Activated CD8-positive, alpha-beta T cell treated with anti-CD3 and anti-CD28 coated beads, Interleukin-2, amount 10 ng/mL, durations not matched to agents 7 days and 5 days (primary cell): ENCODE measurements around the gene PLIN5. TPM values are rescaled to one million over a fixed set of nuclear protein-coding genes. Genes with fewer than 3 reads are reported as not detected.
"Not testable (repeated sequence)": the region's sequence is repeated elsewhere in the genome, so short reads cannot be mapped to it uniquely, and the experiment has no call there.

Experiments
- ATAC-seq: fragments of 150-1000 bp; cut with Tn5 transposase; one replicate; pipeline ENCODE4 v1.10.0; 2021; ENCODE audit warnings: moderate library complexity
- CTCF ChIA-PET: fragments of 350-600 bp; sonication (Branson Sonifier 250); formaldehyde crosslinking; loops from one replicate; lab custom pipeline; 2021; ENCODE audit warnings: antibody characterized with exemption; lab: Charles Lee
- POLR2A ChIA-PET: fragments of 350-600 bp; sonication (Branson Sonifier 250); formaldehyde crosslinking; loops from one replicate; lab custom pipeline; 2021; ENCODE audit warnings: antibody characterized with exemption; lab: Charles Lee
- DNase-seq: peaks from one replicate; pipeline ENCODE4 v3.0.0-alpha.2; 2020
- H3K27ac Mint-ChIP-seq: one replicate; pipeline ENCODE4 v1.8.0; 2021; ENCODE audit warnings: mild to moderate bottlenecking, mixed read lengths
- H3K27me3 Mint-ChIP-seq: one replicate; pipeline ENCODE4 v1.8.0; 2021; ENCODE audit warnings: low read depth, mixed read lengths
- H3K36me3 Mint-ChIP-seq: one replicate; pipeline ENCODE4 v1.8.0; 2021; ENCODE audit warnings: low read depth, mixed read lengths
- H3K4me1 Mint-ChIP-seq: one replicate; pipeline ENCODE4 v1.8.0; 2021; ENCODE audit warnings: low read depth, mixed read lengths
- H3K4me3 Mint-ChIP-seq: one replicate; pipeline ENCODE4 v1.8.0; 2021; ENCODE audit warnings: mild to moderate bottlenecking, mixed read lengths
- H3K9me3 Mint-ChIP-seq: one replicate; pipeline ENCODE4 v1.8.0; 2022; ENCODE audit warnings: mixed read lengths; ENCODE audit not compliant: insufficient read depth
- total RNA-seq, 2 experiments: library from RNA; stranded (reverse); gene quantifications; one replicate each; pipeline ENCODE4 v1.2.3, GENCODE V29; 2021

Gene PLIN5
- total RNA-seq, 2 experiments from 2014 or later: not detected

DNA sequence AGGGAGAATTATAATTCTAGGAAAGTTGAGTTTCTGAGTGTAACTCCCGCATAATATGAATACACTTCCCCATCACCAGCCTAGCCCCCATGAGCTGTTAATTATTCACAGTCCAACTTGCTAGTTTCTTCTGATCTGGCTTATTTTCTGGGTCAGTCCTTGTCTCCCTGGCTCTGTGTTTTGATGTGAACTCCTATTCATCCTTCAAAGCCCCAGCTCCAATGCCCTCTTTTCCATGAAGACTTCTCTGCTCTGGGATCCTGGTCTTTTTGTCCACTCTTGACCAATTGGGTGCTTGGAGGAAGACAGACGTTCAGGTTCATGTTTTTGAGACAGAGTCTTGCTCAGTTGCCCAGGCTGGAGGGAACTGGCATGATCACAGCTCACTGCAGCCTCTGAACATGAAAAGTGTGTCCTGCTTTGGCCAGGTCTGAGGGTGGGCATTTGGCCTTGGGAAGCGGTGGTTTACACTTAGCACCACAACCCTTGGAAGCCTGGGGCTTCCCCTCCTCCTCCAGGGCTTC lies 4.2 kb upstream of the PLIN5 start:
- no peak overlapping the region for H3K27ac Mint-ChIP-seq
- peaks cover 7% of the 10 kb centered on the region for H3K4me1 Mint-ChIP-seq
- no peak overlapping the region for H3K4me3 Mint-ChIP-seq
- ChIA-PET POLR2A (no interaction called here), CTCF (interaction anchor here (4.0 kb wide), 1 partner anchor 15 kb away, joined by 23 read pairs; no protein-coding TSS in a partner anchor)
- ATAC-seq (no peak), DNase-seq (no peak)
- H3K27me3 Mint-ChIP-seq: peaks cover 3% of the 10 kb centered on the region
- peaks cover 2% of the 10 kb centered on the region for H3K36me3 Mint-ChIP-seq
- peaks cover 3% of the 10 kb centered on the region for H3K9me3 Mint-ChIP-seq

DNA sequence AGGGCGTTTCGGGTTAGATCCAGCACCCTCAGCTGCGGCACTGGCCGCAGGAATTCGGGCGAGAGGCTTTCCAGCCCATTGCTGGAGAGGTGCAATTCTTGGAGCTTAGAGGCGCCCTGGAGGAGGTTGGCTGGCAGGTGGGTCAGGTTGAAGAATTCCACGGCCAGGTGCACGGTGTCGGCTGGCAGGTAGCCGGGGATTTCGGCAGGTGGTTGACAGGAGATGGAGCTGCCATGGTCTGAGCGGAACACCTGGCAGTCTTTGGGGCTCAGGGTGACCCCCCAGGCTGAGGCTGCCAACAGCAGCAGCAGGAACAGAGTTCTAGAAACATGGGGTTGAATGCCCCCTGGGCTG lies 3.6 kb upstream of the PLIN5 start:
- peaks cover 3% of the 10 kb centered on the region for H3K9me3 Mint-ChIP-seq
- no peak overlapping the region for H3K4me3 Mint-ChIP-seq
- peaks cover 2% of the 10 kb centered on the region for H3K36me3 Mint-ChIP-seq
- H3K27me3 Mint-ChIP-seq: peaks cover 4% of the 10 kb centered on the region
- ChIA-PET CTCF (interaction anchor here (4.0 kb wide), 1 partner anchor 14 kb away, joined by 23 read pairs; no protein-coding TSS in a partner anchor), POLR2A (no interaction called here)
- H3K4me1 Mint-ChIP-seq: peaks cover 7% of the 10 kb centered on the region
- ATAC-seq (no peak), DNase-seq (no peak)
- no peak overlapping the region for H3K27ac Mint-ChIP-seq

DNA sequence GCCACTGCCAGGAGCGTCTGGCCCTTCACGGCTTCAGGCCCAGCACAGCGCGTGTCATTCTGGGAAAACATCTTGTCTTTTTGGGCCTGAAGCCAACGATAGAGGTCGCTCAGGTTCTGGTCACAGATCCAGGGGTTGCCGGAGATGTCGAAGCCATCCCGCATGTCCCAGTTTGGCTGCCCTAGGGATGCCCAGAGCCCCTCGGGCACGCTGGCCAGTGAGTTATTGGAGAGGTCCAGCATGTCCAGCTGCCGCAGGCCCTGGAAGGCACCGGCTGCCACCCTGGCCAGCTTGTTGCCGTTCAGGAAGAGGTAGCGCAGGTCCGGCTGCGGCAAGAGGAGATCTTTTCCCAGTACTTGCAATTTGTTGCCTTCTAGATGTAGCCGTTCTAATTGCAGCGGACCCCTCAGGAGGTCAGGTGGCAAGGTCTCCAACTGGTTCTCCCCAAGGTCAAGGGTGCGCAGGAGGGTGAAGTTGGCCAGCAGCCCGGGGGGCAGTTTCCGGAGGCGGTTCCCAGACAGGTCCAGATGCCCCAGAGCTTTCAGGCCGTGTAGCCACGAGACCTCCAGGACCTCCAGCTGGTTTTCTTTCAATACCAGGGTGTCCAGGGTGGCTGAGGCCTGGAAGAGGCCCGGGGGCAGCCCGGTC lies 3.1 kb upstream of the PLIN5 start:
- ATAC-seq: no peak
- Mint-ChIP-seq H3K36me3 (peaks cover 2% of the 10 kb centered on the region), H3K9me3 (peaks cover 3% of the 10 kb centered on the region), H3K27ac (no peak overlapping the region), H3K4me3 (no peak overlapping the region), H3K4me1 (peaks cover 7% of the 10 kb centered on the region), H3K27me3 (peaks cover 7% of the 10 kb centered on the region)
- DNase-seq: no peak
- POLR2A ChIA-PET: no interaction called here
- CTCF ChIA-PET: interaction anchor here (4.0 kb wide), 1 partner anchor 14 kb away, joined by 23 read pairs; no protein-coding TSS in a partner anchor

DNA sequence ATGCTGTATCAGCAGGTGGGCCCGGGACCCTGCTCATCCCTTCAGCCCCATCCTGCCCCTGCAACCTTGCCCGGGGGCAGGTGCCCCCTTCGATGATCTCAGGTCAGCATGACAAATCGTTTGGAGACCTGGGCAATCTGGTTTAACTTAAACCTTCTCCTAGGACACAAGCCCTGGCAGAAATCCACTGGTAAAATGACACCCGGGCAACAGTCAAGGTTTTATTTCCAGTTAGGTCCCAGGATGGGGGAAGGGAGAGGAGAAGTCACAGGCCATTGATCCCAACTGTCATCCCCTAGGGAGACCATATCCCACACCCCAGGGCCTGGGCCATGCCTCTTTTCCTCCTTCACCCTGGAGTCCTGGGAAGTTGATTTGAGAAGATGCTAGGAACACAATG lies 1.8 kb upstream of the PLIN5 start:
- Mint-ChIP-seq H3K4me1 (peaks cover 7% of the 10 kb centered on the region), H3K36me3 (peaks cover 2% of the 10 kb centered on the region), H3K9me3 (peaks cover 3% of the 10 kb centered on the region), H3K27me3 (peaks cover 7% of the 10 kb centered on the region), H3K27ac (no peak overlapping the region), H3K4me3 (no peak overlapping the region)
- ATAC-seq: no peak
- ChIA-PET CTCF (interaction anchor here (5.2 kb wide), 1 partner anchor 12 kb away, joined by 39 read pairs; no protein-coding TSS in a partner anchor), POLR2A (no interaction called here)
- DNase-seq: no peak

DNA sequence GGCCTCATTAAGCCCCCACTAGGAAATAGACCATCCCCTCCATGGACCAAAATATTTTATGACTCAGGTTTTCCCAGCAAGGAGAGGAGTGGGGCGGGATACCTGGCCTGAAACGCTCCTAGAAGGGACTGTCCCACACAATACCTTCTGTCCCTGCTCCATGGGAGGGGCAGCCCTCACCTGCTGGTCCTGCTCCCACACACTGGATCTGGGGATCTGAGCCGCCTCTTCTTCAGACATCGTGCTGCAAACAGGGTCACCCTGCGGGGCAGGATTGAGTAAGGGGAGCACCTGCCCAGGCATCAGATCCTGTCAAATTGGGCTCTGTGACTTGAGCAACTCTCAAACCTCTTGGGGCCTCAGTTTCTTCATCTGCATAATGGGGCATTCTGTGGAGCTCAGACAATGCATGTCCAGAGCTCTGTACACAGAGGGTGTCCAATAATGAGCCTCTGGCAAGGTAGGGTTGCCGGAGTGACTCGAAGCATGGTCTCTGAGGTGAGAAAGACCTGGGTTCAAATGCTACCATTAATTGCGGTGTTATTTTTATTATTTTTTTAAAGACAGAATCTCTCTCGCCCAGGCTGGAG lies 1.1 kb downstream of the PLIN5 start:
- ATAC-seq: no peak
- Mint-ChIP-seq H3K27ac (no peak overlapping the region), H3K4me3 (no peak overlapping the region), H3K36me3 (no peaks in the 10 kb centered on the region), H3K4me1 (no peaks in the 10 kb centered on the region), H3K9me3 (no peaks in the 10 kb centered on the region), H3K27me3 (peaks cover 7% of the 10 kb centered on the region)
- POLR2A ChIA-PET: no interaction called here
- CTCF ChIA-PET: interaction anchor here (5.2 kb wide), 1 partner anchor 9 kb away, joined by 39 read pairs; no protein-coding TSS in a partner anchor
- no peak for DNase-seq

DNA sequence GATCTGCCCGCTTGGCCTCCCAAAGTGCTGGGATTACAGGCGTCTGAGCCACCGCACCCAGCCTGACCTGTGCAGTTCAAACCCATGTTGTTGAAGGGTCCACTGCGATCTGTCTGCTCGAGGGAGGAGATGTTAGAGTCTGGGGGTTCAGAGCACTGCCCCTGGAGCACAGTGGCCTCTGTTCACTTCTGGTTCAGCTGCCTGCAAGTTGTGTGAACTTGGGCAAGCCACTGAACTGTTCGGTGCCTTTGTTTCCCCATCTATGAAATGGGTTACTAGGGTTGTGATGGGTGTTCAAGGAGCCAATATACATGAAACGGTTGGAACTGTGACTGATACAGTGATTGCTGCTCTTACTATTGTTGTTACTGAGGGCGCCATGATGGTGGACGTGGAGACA lies 1.7 kb downstream of the PLIN5 start:
- CTCF ChIA-PET: interaction anchor here (5.2 kb wide), 1 partner anchor 9 kb away, joined by 39 read pairs; no protein-coding TSS in a partner anchor
- ATAC-seq: no peak
- no peaks in the 10 kb centered on the region for H3K9me3 Mint-ChIP-seq
- POLR2A ChIA-PET: no interaction called here
- H3K4me1 Mint-ChIP-seq: no peaks in the 10 kb centered on the region
- DNase-seq: no peak
- H3K27ac Mint-ChIP-seq: no peak overlapping the region
- no peak overlapping the region for H3K4me3 Mint-ChIP-seq
- H3K36me3 Mint-ChIP-seq: no peaks in the 10 kb centered on the region
- peaks cover 7% of the 10 kb centered on the region for H3K27me3 Mint-ChIP-seq

DNA sequence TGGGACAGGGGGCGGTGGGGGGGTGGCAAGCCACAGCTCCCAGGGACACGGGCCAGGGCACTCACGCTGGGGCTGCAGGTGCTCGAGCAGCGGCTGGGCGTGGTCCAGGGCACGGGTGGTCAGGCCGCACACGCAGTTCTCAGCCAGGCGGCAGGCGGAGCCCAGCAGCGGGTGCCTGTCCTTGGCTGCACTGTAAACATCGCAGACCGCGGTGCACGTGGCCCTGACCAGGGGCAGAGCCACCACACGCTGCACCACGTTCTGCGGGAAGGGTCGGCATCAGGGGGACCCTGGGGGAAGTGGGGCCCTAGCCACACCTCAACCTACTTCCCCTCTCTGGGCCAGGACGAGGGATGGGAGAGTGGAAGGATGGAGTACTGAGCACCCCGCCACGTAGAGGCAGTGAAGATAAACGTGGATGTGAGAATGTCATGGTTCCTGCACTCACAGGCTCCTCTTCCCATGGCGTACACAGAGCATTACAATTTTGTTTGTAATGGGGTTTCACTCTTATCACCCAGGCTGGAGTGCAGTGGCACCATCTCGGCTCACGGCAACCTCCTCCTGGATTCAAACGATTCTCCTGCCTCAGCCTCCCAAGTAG lies 3.4 kb downstream of the PLIN5 start:
- ChIA-PET POLR2A (no interaction called here), CTCF (interaction anchor here (5.2 kb wide), 1 partner anchor 7 kb away, joined by 39 read pairs; no protein-coding TSS in a partner anchor)
- no peaks in the 10 kb centered on the region for H3K36me3 Mint-ChIP-seq
- no peaks in the 10 kb centered on the region for H3K4me1 Mint-ChIP-seq
- no peak for ATAC-seq
- no peak overlapping the region for H3K27ac Mint-ChIP-seq
- DNase-seq: no peak
- H3K27me3 Mint-ChIP-seq: peaks cover 7% of the 10 kb centered on the region
- H3K9me3 Mint-ChIP-seq: no peaks in the 10 kb centered on the region
- H3K4me3 Mint-ChIP-seq: no peak overlapping the region

DNA sequence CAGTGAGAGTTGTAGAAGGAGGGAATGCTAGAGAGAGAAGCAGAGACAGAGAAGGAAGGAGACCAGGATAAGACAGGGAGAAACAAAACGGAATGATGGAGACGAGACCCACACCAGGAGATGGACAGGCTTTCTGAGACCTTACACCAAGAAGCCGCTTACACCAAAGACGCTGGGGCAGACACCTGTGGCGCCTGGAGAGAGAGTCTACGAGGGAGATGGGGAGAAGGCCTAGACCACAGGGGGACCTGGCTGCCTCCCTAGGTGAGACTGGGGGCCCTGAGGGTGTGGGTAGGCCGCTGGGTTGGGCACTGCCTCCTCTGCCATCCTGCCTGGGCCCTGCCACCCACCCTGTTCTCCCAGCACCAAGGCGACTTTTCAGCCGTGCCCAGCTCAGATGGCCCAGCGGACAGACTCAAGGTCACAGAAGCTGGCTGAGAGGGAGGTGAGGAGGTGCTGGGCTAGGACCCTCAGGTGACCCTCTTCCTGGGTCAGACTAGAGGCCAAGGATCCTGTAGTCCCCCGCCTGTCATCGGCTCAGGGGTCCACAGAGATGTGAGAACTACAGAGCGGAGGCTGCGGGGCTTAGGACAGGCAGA lies 5.0 kb downstream of the PLIN5 start:
- Mint-ChIP-seq H3K9me3 (no peaks in the 10 kb centered on the region), H3K4me3 (no peak overlapping the region), H3K27ac (no peak overlapping the region), H3K36me3 (no peaks in the 10 kb centered on the region), H3K4me1 (no peaks in the 10 kb centered on the region), H3K27me3 (peaks cover 7% of the 10 kb centered on the region)
- POLR2A ChIA-PET: no interaction called here
- ATAC-seq: no peak
- DNase-seq: no peak
- CTCF ChIA-PET: no interaction called here

DNA sequence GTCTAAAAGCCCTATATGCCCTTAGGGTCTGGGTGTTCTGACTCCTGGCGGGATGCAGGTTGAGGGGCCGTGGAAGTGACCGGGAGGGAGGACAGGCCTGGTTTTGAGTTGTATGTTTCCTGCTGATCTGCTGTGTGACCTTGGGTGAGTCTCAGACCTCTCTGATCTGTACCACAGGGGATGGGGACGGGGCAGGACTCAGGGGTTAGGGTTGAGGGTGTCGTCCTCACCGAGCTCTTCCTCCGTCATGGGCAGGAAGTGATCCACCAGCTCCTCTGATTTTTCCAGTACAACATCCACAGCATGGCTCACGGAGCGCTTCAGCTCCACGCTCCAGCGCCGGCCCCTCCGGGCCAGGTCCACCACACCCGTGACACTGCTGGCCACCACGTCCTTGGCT lies 6.2 kb downstream of the PLIN5 start:
- POLR2A ChIA-PET: no interaction called here

DNA sequence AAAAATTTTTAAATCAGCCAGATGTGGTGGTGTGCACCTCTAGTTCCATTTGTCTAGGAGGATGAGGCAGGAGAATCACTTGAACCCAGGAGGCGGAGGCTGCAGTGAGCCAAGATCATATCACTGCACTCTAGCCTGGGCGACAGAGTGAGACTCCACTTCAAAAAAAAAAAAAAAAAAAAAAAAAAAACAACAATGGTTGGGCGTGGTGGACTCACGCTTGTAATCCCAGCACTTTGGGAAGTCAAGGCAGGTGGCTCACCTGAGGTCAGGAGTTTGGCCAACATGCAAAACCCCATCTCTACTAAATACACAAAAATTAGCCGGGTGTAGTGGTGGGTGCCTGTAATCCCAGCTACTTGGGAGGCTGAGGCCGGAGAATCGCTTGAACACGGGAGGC lies 7.6 kb downstream of the PLIN5 start:
- H3K36me3 Mint-ChIP-seq, H3K4me1 Mint-ChIP-seq, ATAC-seq, H3K27me3 Mint-ChIP-seq, DNase-seq, H3K9me3 Mint-ChIP-seq, H3K27ac Mint-ChIP-seq, POLR2A ChIA-PET, H3K4me3 Mint-ChIP-seq: not testable (repeated sequence)
- CTCF ChIA-PET: interaction anchor here (0.7 to 1.4 kb wide), 2 partner anchors 28 to 261 kb away, joined by 3 to 5 read pairs; no protein-coding TSS in a partner anchor

More for the DNA sequence above, 6.2 kb downstream of the PLIN5 start:
- ATAC-seq (no peak), DNase-seq (no peak)
- CTCF ChIA-PET: no interaction called here
- Mint-ChIP-seq H3K4me3 (no peak overlapping the region), H3K36me3 (no peaks in the 10 kb centered on the region), H3K27me3 (peaks cover 4% of the 10 kb centered on the region), H3K27ac (no peak overlapping the region), H3K9me3 (no peaks in the 10 kb centered on the region), H3K4me1 (no peaks in the 10 kb centered on the region)

DNA sequence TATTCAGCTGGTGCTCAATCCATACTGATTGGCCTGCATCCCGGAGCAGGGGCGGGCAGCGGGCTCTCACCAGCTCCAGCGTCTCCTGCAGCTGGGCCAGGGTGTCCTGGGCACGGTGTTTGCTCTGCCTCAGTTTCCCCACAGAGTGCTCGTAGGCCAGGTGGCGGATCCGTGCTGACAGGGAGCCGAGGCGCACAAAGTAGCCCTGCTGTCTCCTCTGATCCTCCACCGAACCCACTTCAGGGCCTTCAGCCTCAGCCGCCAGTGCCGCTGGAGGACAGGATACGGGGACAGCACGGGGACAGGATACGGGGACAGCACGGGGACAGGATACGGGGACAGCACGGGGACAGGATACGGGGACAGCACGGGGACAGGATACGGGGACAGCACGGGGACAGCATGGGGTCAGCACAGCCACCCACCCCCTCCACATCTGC lies 9.4 kb downstream of the PLIN5 start:
- H3K4me1 Mint-ChIP-seq: no peaks in the 10 kb centered on the region
- no peak for DNase-seq
- ATAC-seq: no peak
- ChIA-PET POLR2A (interaction anchor here (0.5 to 0.6 kb wide), 2 partner anchors 22 to 1376 kb away, joined by 3 read pairs; no protein-coding TSS in a partner anchor), CTCF (interaction anchor here (0.6 to 4.2 kb wide), 16 partner anchors 9 to 555 kb away, joined by 3 to 39 read pairs (median 3); partner anchors contain the start of genes DAPK3, LRG1 and PLIN5)
- H3K4me3 Mint-ChIP-seq: no peak overlapping the region
- no peak overlapping the region for H3K27ac Mint-ChIP-seq
- H3K36me3 Mint-ChIP-seq: no peaks in the 10 kb centered on the region
- H3K27me3 Mint-ChIP-seq: no peaks in the 10 kb centered on the region
- H3K9me3 Mint-ChIP-seq: no peaks in the 10 kb centered on the region
